SK-N-SH treated with all-trans-retinoic acid at 6 μM for 48 hours (cell line): ENCODE measurements around the gene TRPM5.

Source experiments
- CSDC2 ChIP-seq: fragments of 250-450 bp; sonication (Bioruptor Pico); IDR thresholded peaks from 2 replicates; pipeline ENCODE4 v1.5.0; 2020; ENCODE audit warnings: mild to moderate bottlenecking, moderate library complexity
- ESRRG ChIP-seq: fragments of 250-450 bp; sonication (Bioruptor Pico); IDR thresholded peaks from 2 replicates; pipeline ENCODE4 v1.6.1; 2021; ENCODE audit warnings: mild to moderate bottlenecking
- GLIS3 ChIP-seq: fragments of 250-450 bp; sonication (Bioruptor Pico); IDR thresholded peaks from 2 replicates; pipeline ENCODE4 v1.5.0; 2020; ENCODE audit warnings: mild to moderate bottlenecking, moderate library complexity

- TF ChIP-seq ESRRG (CRISPR knock-in tag) (no peak), CSDC2 (CRISPR knock-in tag) (no peak), GLIS3 (no peak)
These were observed 41.2 kb downstream of the TRPM5 start for GRCh38 chr11:2402890-2403645.
